IMR-90 (cell line): ENCODE results near the gene ELAVL4. TPM values are rescaled to one million over a fixed set of nuclear protein-coding genes. Genes with fewer than 3 reads are reported as not detected.

ENCODE experiments used
- ATAC-seq: fragments of 200-7000 bp; cut with Tn5 transposase; 2 replicates; pipeline ENCODE4 v1.9.1; 2020; ENCODE audit warnings: low read depth, mild to moderate bottlenecking, moderate library complexity
- BruUV-seq: library from RNA; stranded (reverse); fragments of 400-500 nt; replicated peaks from 2 replicates; lab custom pipeline; 2021; lab: Mats Ljungman, UMichigan
- CTCF ChIA-PET: fragments of 300-600 bp; formaldehyde crosslinking; extraction: SDS; loops from one replicate; lab custom pipeline; 2021; ENCODE audit warnings: antibody characterized with exemption; lab: Yijun Ruan, JAX
- POLR2A ChIA-PET: fragments of 300-600 bp; sonication (Branson Sonifier 250); formaldehyde crosslinking; loops from one replicate; lab custom pipeline; 2022; ENCODE audit warnings: antibody characterized with exemption; ENCODE audit not compliant: unreplicated experiment; lab: Charles Lee
- DNase-seq: peaks from one replicate; pipeline ENCODE4 v3.0.0; 2013
- H2AFZ ChIP-seq: replicated peaks from 2 replicates; pipeline ENCODE3; 2013; ENCODE audit warnings: low read length, mild to moderate bottlenecking; ENCODE audit not compliant: poor library complexity
- H2AK5ac ChIP-seq: 2 replicates; pipeline ENCODE4 v1.6.1; 2013; ENCODE audit warnings: low read depth, low read length, inconsistent platforms
- H2AK9ac ChIP-seq: replicated peaks from 2 replicates; pipeline ENCODE3; 2013; ENCODE audit warnings: mild to moderate bottlenecking, low read depth, low read length, moderate library complexity; ENCODE audit not compliant: poor library complexity
- H2BK120ac ChIP-seq: 2 replicates; pipeline ENCODE4 v1.6.1; 2013; ENCODE audit warnings: low read depth, low read length, inconsistent platforms
- H2BK15ac ChIP-seq: 3 replicates; pipeline ENCODE4 v1.6.1; 2013; ENCODE audit warnings: low read depth, low read length, inconsistent platforms
- H2BK20ac ChIP-seq: 2 replicates; pipeline ENCODE4 v1.6.1; 2013; ENCODE audit warnings: low read depth, mild to moderate bottlenecking, inconsistent platforms, low read length, moderate library complexity
- H2BK5ac ChIP-seq: 2 replicates; pipeline ENCODE4 v1.6.1; 2013; ENCODE audit warnings: mild to moderate bottlenecking, low read depth, low read length, inconsistent platforms; ENCODE audit not compliant: poor library complexity, severe bottlenecking
- H3K14ac ChIP-seq: replicated peaks from 2 replicates; pipeline ENCODE4 v1.6.1; 2013; ENCODE audit warnings: low read depth, low read length, inconsistent platforms
- H3K18ac ChIP-seq: 2 replicates; pipeline ENCODE4 v1.6.1; 2013; ENCODE audit warnings: low read depth, low read length, control low read depth
- H3K23ac ChIP-seq: 2 replicates; pipeline ENCODE4 v1.6.1; 2013; ENCODE audit warnings: low read depth, low read length, inconsistent platforms
- H3K27ac ChIP-seq: 2 replicates; pipeline ENCODE4 v1.5.1; 2013; ENCODE audit warnings: mild to moderate bottlenecking, control low read depth, low read length; ENCODE audit not compliant: insufficient read depth
- H3K27me3 ChIP-seq: 2 replicates; pipeline ENCODE4 v1.6.1; 2013; ENCODE audit warnings: low read length; ENCODE audit not compliant: control insufficient read depth, insufficient read depth
- H3K36me3 ChIP-seq: 2 replicates; pipeline ENCODE4 v1.6.1; 2013; ENCODE audit warnings: low read length, mixed read lengths; ENCODE audit not compliant: control insufficient read depth, insufficient read depth
- H3K4ac ChIP-seq: 2 replicates; pipeline ENCODE4 v1.6.1; 2013; ENCODE audit warnings: low read depth, low read length, inconsistent platforms
- H3K4me1 ChIP-seq: 2 replicates; pipeline ENCODE4 v1.6.1; 2013; ENCODE audit warnings: low read length, mixed read lengths; ENCODE audit not compliant: control insufficient read depth, insufficient read depth
- H3K4me2 ChIP-seq: 2 replicates; pipeline ENCODE4 v1.6.1; 2013; ENCODE audit warnings: low read depth, mild to moderate bottlenecking, control low read depth, low read length, moderate library complexity
- H3K4me3 ChIP-seq: 2 replicates; pipeline ENCODE4 v1.5.1; 2013; ENCODE audit warnings: low read depth, mild to moderate bottlenecking, control low read depth, low read length, moderate library complexity; ENCODE audit not compliant: insufficient read depth
- H3K56ac ChIP-seq: 2 replicates; pipeline ENCODE4 v1.6.1; 2013; ENCODE audit warnings: low read length, inconsistent platforms; ENCODE audit not compliant: insufficient read depth; ENCODE audit errors: extremely low read depth
- H3K79me1 ChIP-seq, 2 experiments: 2 replicates each; pipeline ENCODE4 v1.6.1; 2013; ENCODE audit warnings: low read length in 2 of 2, inconsistent platforms in 1 of 2, low read depth in 1 of 2
- H3K9ac ChIP-seq: 2 replicates; pipeline ENCODE4 v1.6.1; 2013; ENCODE audit warnings: low read depth, low read length, control low read depth
- H3K9me1 ChIP-seq: 2 replicates; pipeline ENCODE4 v1.6.1; 2013; ENCODE audit warnings: low read length, inconsistent platforms; ENCODE audit not compliant: insufficient read depth
- H3K9me3 ChIP-seq: 2 replicates; pipeline ENCODE4 v1.6.1; 2013; ENCODE audit warnings: low read length; ENCODE audit not compliant: control insufficient read depth, insufficient read depth
- H4K20me1 ChIP-seq: 2 replicates; pipeline ENCODE4 v1.6.1; 2013; ENCODE audit warnings: low read length, inconsistent platforms; ENCODE audit not compliant: insufficient read depth
- H4K5ac ChIP-seq: 2 replicates; pipeline ENCODE4 v1.6.1; 2013; ENCODE audit warnings: mild to moderate bottlenecking, low read depth, low read length, control low read depth
- H4K8ac ChIP-seq, 2 experiments: 2 replicates each; pipeline ENCODE4 v1.6.1; 2013; ENCODE audit warnings: low read depth in 2 of 2, low read length in 2 of 2, control low read depth in 1 of 2, inconsistent platforms in 1 of 2
- H4K91ac ChIP-seq: 2 replicates; pipeline ENCODE4 v1.6.1; 2013; ENCODE audit warnings: low read depth, low read length, inconsistent platforms; ENCODE audit not compliant: insufficient read depth
- BHLHE40 ChIP-seq: fragments of 150-350 bp; IDR thresholded peaks from 2 replicates; pipeline ENCODE4 v1.6.1; 2016; ENCODE audit warnings: mild to moderate bottlenecking, low read depth, low read length
- CEBPB ChIP-seq: IDR thresholded peaks from 2 replicates; pipeline ENCODE4 v1.6.1; 2012; ENCODE audit warnings: low read depth, low read length, improper control_type of control experiment
- CHD1 ChIP-seq: IDR thresholded peaks from 2 replicates; pipeline ENCODE4 v1.6.1; 2012; ENCODE audit warnings: low read depth, low read length, improper control_type of control experiment
- FOS ChIP-seq: fragments of 150-350 bp; IDR thresholded peaks from 2 replicates; pipeline ENCODE4 v1.6.1; 2016; ENCODE audit warnings: low read depth, low read length
- MAFK ChIP-seq: IDR thresholded peaks from 2 replicates; pipeline ENCODE4 v1.6.1; 2012; ENCODE audit warnings: low read depth, low read length, improper control_type of control experiment
- MAZ ChIP-seq: IDR thresholded peaks from 2 replicates; pipeline ENCODE4 v1.6.1; 2012; ENCODE audit warnings: low read depth, mild to moderate bottlenecking, low read length, improper control_type of control experiment, moderate library complexity, borderline replicate concordance
- MXI1 ChIP-seq: IDR thresholded peaks from 2 replicates; pipeline ENCODE4 v1.6.1; 2012; ENCODE audit warnings: low read depth, mild to moderate bottlenecking, low read length, moderate library complexity, borderline replicate concordance
- NFE2L2 ChIP-seq: fragments of 150-350 bp; IDR thresholded peaks from 2 replicates; pipeline ENCODE4 v1.6.1; 2016; ENCODE audit warnings: low read depth, mild to moderate bottlenecking, low read length
- POLR2A ChIP-seq: IDR thresholded peaks from 2 replicates; pipeline ENCODE4 v1.6.1; 2012; ENCODE audit warnings: mild to moderate bottlenecking, low read depth, low read length
- RAD21 ChIP-seq: IDR thresholded peaks from 2 replicates; pipeline ENCODE4 v1.6.1; 2012; ENCODE audit warnings: low read length, improper control_type of control experiment
- RCOR1 ChIP-seq: IDR thresholded peaks from 2 replicates; pipeline ENCODE4 v1.6.1; 2012; ENCODE audit warnings: mild to moderate bottlenecking, low read length, improper control_type of control experiment; ENCODE audit not compliant: insufficient replicate concordance
- RFX5 ChIP-seq: IDR thresholded peaks from 2 replicates; pipeline ENCODE4 v1.8.0; 2012; ENCODE audit warnings: low read depth, mild to moderate bottlenecking, low read length, moderate library complexity
- SMC3 ChIP-seq: fragments of 150-350 bp; IDR thresholded peaks from 2 replicates; pipeline ENCODE4 v1.6.1; 2016; ENCODE audit warnings: low read depth, mild to moderate bottlenecking, antibody characterized with exemption, low read length, moderate library complexity
- USF2 ChIP-seq: fragments of 150-350 bp; IDR thresholded peaks from 2 replicates; pipeline ENCODE4 v1.6.1; 2017; ENCODE audit warnings: mild to moderate bottlenecking, antibody characterized with exemption, low read length, low read depth
- WGBS, 2 experiments: methylation state at CpG; one replicate each; pipeline versions ENCODE4 v1.1.5 to v1.1.7; 2013; ENCODE audit warnings: missing lambda C conversion rate in 2 of 2; ENCODE audit not compliant: insufficient read length in 1 of 2; ENCODE audit errors: extremely low coverage in 2 of 2; 5-methylcytosine and 5-hydroxymethylcytosine counted together
- dilution Hi-C: fragments of 300-500 bp; cut with HindIII; formaldehyde crosslinking; loops from one replicate; pipeline ENCODE4 v1.14.3; 2018; ENCODE audit warnings: low sequenced_read_pairs; ENCODE audit not compliant: unreplicated experiment
- in situ Hi-C: fragments of 300-500 bp; cut with MboI; formaldehyde crosslinking; loops from 3 replicates; pipeline ENCODE4 v1.14.3; 2019; ENCODE audit warnings: low sequenced_read_pairs, inconsistent platforms, mixed read lengths
- intact Hi-C: fragments of 100-400 bp; cut with micrococcal nuclease; formaldehyde crosslinking; loops from 2 replicates; pipeline ENCODE4 v1.10.0; 2022
- polyA plus RNA-seq, 3 experiments: library from polyadenylated mRNA; depleted of rRNA; stranded (reverse); fragments of >200 nt; gene quantifications; 2 replicates each; pipeline ENCODE4 v1.2.3, GENCODE V29; 2012; ENCODE audit warnings: low replicate concordance in 1 of 3
- total RNA-seq: library from RNA; depleted of rRNA; stranded (reverse); fragments of >200 nt; gene quantifications from 2 replicates; pipeline ENCODE4 v1.2.3, GENCODE V29; 2012
- TF ChIP-seq, protein P1 (sequence below): fragments of 150-350 bp; IDR thresholded peaks from 2 replicates; pipeline ENCODE4 v1.6.1; 2016; ENCODE audit warnings: low read depth, mild to moderate bottlenecking, low read length, moderate library complexity, borderline replicate concordance
- TF ChIP-seq, protein P2 (sequence below): conservative IDR thresholded peaks from 2 replicates; pipeline ENCODE4 v1.5.1; 2012; ENCODE audit warnings: mild to moderate bottlenecking, low read depth, low read length, improper control_type of control experiment

ELAVL4 gene
- total and polyA plus RNA-seq, 2 of the 4 experiments (the other 2 are of a cell fraction): not detected

DNA sequence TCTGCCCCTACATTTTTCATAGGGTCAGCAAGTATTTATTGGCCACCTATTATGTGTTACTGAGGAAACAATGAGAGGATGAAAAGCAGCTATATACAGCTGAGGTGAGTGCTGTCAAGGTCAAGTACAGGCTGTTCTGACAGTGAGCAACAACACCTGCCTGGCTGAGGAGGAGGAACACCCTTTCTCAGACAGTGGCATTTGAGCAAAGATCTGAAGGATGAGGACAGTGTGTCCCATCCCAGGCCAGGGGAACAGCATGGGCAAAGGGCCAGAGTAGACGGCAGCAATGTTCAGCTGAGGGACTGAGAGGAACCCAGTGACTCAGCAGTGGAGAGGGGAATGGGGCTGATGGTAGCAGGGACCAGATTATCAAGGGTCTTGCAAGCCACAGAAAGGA is 101.0 kb downstream of the ELAVL4 start:
- H3K9me1 ChIP-seq: no peaks in the 10 kb centered on the region

More for the DNA sequence above, 101.0 kb downstream of the ELAVL4 start:
- no peaks in the 10 kb centered on the region for H3K4me1 ChIP-seq
- H3K14ac ChIP-seq: no peak overlapping the region
- H2BK120ac ChIP-seq: no peak overlapping the region
- no peak overlapping the region for H3K27ac ChIP-seq
- no peak overlapping the region for H2AK9ac ChIP-seq
- no peak for ATAC-seq
- peaks cover 5% of the 10 kb centered on the region for H3K9me3 ChIP-seq
- no peak overlapping the region for H3K9ac ChIP-seq
- in situ Hi-C loops (no loop called here), intact Hi-C loops (no loop called here), dilution Hi-C loops (no loop called here)
- no peak overlapping the region for H3K4me3 ChIP-seq
- no peak overlapping the region for H2BK5ac ChIP-seq
- no peak overlapping the region for H2BK15ac ChIP-seq
- no TSS peak for BruUV-seq
- no peak overlapping the region for H2BK20ac ChIP-seq
- no peak overlapping the region for H2AFZ ChIP-seq
- H4K91ac ChIP-seq: no peak overlapping the region
- no peaks in the 10 kb centered on the region for H4K20me1 ChIP-seq
- no peak for DNase-seq
- H3K56ac ChIP-seq: no peak overlapping the region
- CTCF ChIA-PET: no interaction called here
- no peaks in the 10 kb centered on the region for H3K36me3 ChIP-seq
- H3K27me3 ChIP-seq: no peaks in the 10 kb centered on the region
- no CpG with 5 or more reads among the region's 1 CpG for WGBS, 2 experiments
- H3K4ac ChIP-seq: no peak overlapping the region
- no peak overlapping the region for H4K5ac ChIP-seq
- H4K8ac ChIP-seq: no peak overlapping the region
- H3K4me2 ChIP-seq: no peak overlapping the region
- H3K79me1 ChIP-seq: no peaks in the 10 kb centered on the region
- POLR2A ChIA-PET: no interaction called here
- TF ChIP-seq MAZ: no peak
- no peak for TF ChIP-seq FOS
- no peak for TF ChIP-seq RCOR1
- no peak for TF ChIP-seq RAD21
- no peak for TF ChIP-seq SMC3
- TF ChIP-seq MAFK: no peak
- TF ChIP-seq, protein P1, sequence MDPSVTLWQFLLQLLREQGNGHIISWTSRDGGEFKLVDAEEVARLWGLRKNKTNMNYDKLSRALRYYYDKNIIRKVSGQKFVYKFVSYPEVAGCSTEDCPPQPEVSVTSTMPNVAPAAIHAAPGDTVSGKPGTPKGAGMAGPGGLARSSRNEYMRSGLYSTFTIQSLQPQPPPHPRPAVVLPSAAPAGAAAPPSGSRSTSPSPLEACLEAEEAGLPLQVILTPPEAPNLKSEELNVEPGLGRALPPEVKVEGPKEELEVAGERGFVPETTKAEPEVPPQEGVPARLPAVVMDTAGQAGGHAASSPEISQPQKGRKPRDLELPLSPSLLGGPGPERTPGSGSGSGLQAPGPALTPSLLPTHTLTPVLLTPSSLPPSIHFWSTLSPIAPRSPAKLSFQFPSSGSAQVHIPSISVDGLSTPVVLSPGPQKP: no peak
- no peak for TF ChIP-seq NFE2L2
- TF ChIP-seq MXI1: no peak
- no peak for TF ChIP-seq USF2
- TF ChIP-seq BHLHE40: no peak
- TF ChIP-seq, protein P2, sequence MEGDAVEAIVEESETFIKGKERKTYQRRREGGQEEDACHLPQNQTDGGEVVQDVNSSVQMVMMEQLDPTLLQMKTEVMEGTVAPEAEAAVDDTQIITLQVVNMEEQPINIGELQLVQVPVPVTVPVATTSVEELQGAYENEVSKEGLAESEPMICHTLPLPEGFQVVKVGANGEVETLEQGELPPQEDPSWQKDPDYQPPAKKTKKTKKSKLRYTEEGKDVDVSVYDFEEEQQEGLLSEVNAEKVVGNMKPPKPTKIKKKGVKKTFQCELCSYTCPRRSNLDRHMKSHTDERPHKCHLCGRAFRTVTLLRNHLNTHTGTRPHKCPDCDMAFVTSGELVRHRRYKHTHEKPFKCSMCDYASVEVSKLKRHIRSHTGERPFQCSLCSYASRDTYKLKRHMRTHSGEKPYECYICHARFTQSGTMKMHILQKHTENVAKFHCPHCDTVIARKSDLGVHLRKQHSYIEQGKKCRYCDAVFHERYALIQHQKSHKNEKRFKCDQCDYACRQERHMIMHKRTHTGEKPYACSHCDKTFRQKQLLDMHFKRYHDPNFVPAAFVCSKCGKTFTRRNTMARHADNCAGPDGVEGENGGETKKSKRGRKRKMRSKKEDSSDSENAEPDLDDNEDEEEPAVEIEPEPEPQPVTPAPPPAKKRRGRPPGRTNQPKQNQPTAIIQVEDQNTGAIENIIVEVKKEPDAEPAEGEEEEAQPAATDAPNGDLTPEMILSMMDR: no peak
- no peak for TF ChIP-seq CEBPB
- TF ChIP-seq POLR2A: no peak
- no peak for TF ChIP-seq RFX5
- TF ChIP-seq CHD1: no peak
- no peak overlapping the region for H3K23ac ChIP-seq
- H2AK5ac ChIP-seq: no peak overlapping the region
- no peak overlapping the region for H3K18ac ChIP-seq
